ENCODE measurements around the gene SIRT4.

Gene SIRT4

DNA sequence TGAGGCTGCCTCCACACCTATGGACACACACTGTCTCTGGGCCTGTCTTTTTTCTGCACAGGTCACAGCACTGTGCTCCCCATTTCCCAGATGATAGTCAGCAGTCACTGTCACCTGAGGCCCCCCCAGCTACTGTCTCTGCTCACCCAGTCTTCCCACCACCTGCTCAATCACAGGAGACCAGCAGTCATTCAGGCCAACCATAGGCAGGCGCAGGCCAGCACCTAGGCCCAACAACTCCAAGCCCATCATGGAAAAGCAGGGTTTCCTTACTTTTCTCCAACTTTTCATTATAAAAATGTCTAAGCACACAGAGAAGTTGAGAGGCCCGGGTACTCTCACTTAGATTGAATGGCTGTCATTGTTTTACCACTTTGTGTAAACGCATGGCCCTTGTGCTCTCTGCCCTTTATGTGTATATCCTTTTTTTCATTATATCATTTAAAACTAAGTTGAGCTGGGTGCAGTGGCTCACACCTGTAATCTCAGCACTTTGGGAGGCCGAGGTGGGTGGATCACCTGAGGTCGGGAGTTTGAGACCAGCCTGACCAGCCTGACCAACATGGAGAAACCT is 43.7 kb upstream of the SIRT4 start:
- TF ChIP-seq FOXM1 (IDR thresholded peaks at IDR 0.05; ENCODE audit: borderline replicate concordance, low read depth) = no peak

DNA sequence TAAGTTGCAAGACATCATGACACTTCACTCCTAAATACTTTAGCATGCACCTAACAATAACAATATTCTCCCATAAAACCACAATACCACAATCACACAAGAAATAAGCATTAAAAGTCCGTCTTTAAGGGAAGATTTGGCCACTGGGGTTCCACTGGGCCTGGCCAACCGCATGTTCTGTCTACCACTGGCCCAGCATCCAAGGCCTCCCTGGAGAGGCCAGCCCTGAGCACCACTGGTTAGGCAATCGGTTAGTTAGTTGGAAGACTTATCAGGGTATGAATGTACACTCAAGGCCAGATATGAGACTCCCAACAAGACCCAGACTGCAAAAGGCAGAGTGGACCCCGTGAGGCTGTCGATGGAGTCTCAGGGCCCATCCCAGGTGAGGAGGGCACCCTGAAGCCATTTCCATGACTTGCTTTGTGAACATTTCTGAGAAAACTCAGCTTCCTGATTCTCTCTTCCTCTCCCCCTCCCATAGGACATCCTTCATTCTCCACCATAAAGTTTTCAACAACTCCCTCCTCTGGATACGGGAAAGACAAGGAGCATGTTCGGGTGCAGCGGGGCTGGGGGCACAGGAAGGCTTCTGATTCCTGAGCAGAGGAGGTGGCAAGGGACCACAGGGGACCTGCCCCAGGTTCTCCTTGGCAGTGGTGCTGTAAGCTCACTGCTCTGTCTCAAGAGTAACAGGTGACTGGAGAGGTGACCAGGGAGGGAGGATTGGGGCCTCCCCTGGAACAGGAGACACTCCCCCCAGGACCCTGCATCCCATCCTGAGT is 42.5 kb upstream of the SIRT4 start:
- TF ChIP-seq RAD21 (IDR thresholded peaks at IDR 0.05; ENCODE audit: low read depth) (no peak), ZBTB7A (IDR thresholded peaks at IDR 0.05; ENCODE audit: low read depth) (no peak)
- TF ChIP-seq, protein P1, sequence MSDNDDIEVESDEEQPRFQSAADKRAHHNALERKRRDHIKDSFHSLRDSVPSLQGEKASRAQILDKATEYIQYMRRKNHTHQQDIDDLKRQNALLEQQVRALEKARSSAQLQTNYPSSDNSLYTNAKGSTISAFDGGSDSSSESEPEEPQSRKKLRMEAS (IDR thresholded peaks at IDR 0.05) = no peak

DNA sequence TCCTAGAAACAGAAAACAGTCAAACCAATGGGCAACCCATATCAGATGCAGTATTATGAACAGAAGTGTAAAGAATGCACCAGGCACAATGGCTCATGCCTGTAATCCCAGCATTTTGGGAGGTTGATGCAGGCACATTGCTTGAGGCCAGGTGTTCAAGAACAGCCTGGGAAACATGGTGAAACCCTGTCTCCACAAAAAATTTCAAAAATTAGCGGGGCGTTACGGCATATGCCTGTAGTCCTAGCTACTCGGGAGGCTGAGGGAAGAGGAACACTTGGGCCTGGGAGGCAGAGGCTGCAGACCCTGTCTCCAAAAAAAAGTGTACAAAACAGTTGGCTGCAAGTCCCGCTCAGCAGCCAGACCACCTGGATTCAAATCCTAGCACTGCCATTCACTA is 41.5 kb upstream of the SIRT4 start:
- TF ChIP-seq TEAD4 (IDR thresholded peaks at IDR 0.05) (no peak), CEBPB (IDR thresholded peaks at IDR 0.05) (no peak), YY1 (IDR thresholded peaks at IDR 0.05; ENCODE audit: low read depth) (no peak), FOXM1 (IDR thresholded peaks at IDR 0.05; ENCODE audit: borderline replicate concordance, low read depth) (no peak), TAF1 (IDR thresholded peaks at IDR 0.05; ENCODE audit: low read depth) (no peak), ZBTB7A (IDR thresholded peaks at IDR 0.05; ENCODE audit: low read depth) (no peak), NFIC (IDR thresholded peaks at IDR 0.05) (no peak), RAD21 (IDR thresholded peaks at IDR 0.05; ENCODE audit: low read depth) (no peak), TCF12 (IDR thresholded peaks at IDR 0.05; ENCODE audit: low read depth) (no peak), CREB1 (IDR thresholded peaks at IDR 0.05; ENCODE audit: low read depth) (no peak), EGR1 (IDR thresholded peaks at IDR 0.05) (no peak), EP300 (IDR thresholded peaks at IDR 0.05; ENCODE audit: borderline replicate concordance) (no peak)
- TF ChIP-seq, protein P1 (IDR thresholded peaks at IDR 0.05) = no peak
- TF ChIP-seq, protein P2, sequence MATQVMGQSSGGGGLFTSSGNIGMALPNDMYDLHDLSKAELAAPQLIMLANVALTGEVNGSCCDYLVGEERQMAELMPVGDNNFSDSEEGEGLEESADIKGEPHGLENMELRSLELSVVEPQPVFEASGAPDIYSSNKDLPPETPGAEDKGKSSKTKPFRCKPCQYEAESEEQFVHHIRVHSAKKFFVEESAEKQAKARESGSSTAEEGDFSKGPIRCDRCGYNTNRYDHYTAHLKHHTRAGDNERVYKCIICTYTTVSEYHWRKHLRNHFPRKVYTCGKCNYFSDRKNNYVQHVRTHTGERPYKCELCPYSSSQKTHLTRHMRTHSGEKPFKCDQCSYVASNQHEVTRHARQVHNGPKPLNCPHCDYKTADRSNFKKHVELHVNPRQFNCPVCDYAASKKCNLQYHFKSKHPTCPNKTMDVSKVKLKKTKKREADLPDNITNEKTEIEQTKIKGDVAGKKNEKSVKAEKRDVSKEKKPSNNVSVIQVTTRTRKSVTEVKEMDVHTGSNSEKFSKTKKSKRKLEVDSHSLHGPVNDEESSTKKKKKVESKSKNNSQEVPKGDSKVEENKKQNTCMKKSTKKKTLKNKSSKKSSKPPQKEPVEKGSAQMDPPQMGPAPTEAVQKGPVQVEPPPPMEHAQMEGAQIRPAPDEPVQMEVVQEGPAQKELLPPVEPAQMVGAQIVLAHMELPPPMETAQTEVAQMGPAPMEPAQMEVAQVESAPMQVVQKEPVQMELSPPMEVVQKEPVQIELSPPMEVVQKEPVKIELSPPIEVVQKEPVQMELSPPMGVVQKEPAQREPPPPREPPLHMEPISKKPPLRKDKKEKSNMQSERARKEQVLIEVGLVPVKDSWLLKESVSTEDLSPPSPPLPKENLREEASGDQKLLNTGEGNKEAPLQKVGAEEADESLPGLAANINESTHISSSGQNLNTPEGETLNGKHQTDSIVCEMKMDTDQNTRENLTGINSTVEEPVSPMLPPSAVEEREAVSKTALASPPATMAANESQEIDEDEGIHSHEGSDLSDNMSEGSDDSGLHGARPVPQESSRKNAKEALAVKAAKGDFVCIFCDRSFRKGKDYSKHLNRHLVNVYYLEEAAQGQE (IDR thresholded peaks at IDR 0.05; ENCODE audit: low read depth) = no peak
- TF ChIP-seq, protein P3, sequence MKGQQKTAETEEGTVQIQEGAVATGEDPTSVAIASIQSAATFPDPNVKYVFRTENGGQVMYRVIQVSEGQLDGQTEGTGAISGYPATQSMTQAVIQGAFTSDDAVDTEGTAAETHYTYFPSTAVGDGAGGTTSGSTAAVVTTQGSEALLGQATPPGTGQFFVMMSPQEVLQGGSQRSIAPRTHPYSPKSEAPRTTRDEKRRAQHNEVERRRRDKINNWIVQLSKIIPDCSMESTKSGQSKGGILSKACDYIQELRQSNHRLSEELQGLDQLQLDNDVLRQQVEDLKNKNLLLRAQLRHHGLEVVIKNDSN (IDR thresholded peaks at IDR 0.05) = no peak

DNA sequence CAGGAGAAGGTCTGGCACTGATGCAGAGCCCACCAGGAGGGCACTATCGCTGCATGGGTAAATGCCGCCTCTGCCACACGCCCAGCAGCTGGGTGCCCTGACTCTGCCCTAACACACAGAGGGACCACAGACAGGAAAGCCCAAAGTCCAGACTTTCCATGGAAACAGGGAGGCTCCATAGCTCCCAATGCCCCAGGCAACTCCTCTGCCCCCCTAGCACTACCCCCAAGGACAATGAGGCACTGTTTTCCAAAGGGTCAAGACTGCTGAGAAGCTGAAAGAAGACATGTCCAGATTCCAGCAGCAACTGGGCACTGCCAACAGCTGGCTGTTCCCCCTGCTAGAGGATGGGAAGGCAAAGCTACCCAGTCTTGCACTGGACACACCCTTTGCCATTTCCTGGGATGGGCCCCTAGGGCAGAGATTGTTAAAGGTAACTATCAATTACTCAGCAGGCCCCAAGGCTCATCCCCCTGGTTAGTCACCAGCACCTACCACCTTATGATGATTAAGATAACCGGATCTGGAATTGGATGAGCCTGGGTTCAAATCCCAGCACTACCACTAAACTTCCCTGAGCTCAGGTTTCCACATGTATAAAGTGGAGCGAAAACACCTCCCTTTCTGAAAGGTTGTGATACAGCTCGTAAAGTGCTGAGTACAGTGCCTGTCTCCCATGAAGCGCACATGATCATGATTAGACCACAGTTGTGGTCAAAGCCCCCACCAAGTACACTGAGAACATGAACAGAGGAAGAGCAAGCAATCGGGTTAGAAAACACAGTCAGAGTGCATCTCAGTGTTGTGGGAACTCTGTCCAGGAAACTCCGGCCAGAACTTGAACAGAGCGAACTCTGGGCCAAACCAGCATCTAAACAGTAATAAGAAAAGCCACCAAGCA is 39.9 kb upstream of the SIRT4 start:
- TF ChIP-seq, protein P1 (IDR thresholded peaks at IDR 0.05) = 0 out of 2 replicates have a peak, but pooled peaks have one; percentile 23
- TF ChIP-seq, protein P2 (IDR thresholded peaks at IDR 0.05; ENCODE audit: low read depth) = no peak

DNA sequence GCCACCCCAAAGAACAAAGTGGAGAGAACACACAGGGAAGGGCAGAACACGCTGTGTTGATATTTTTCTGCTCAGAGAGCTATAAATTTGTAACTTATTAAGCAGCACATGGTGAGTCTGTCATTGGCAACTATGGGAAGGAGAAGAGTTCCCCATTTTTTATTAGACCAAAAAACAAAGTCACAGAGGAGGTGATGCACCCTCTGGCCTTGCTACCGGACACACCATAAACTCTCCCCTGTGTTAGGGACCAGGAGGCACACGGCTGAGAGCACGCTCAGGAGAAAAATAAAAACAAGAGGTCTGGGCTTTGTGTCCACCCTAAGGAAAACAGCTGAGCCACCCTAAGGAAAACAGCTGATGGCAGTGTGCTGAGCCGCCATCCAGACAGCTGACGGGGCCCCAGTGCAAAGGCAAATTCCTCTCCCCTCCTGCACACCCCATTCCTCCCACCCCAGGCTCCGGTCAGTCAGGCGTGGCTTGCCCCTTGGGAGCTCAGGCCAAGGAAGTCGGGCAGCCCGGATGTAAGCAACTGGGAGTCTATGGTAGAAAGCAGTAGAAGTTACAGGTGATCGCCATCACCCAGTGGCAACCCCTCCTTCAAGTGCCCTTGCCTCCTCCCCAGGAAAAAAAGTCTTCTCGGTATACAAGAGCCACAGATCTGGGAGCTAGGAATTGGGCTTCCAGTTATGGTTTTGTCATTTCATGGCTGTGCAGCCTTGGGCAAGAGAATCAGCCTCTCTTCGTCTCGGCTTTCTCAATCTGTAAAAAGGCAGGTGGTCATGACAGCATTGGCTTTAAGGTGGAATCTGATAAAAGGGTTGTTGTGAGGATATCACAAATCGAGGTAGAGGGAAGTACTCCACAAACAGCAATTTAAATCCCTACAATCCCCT is 39.0 kb upstream of the SIRT4 start:
- TF ChIP-seq TEAD4 (IDR thresholded peaks at IDR 0.05) (0 out of 2 replicates have a peak, but pooled peaks have one; percentile 46), YY1 (IDR thresholded peaks at IDR 0.05; ENCODE audit: low read depth) (no peak)

DNA sequence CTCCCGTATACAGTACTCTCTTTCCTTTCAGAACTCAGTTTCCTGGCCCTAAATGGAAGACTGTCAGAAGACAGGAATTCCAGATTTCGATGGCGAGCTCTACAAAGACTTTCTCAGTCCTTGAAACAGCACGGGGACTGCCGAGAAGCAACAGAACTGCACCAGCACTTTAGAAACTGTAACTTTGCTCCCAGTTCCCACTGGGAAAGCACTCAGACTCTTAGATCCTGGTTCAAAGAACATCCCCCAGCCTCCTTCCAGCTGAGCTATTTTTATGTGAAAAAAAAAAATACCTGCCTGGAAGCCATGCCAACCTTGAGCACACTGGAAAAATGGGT is 38.4 kb upstream of the SIRT4 start:
- TF ChIP-seq TCF12 (IDR thresholded peaks at IDR 0.05; ENCODE audit: low read depth) (no peak), CEBPB (IDR thresholded peaks at IDR 0.05) (no peak)

All from Ishikawa (cell line).